GF-D8 (cell line): Measurements from ENCODE around the gene FBXW12.

ENCODE experiments used
- DNase-seq: peaks from one replicate; lab custom pipeline; 2025; lab: John Stamatoyannopoulos, UW

Gene FBXW12

DNA sequence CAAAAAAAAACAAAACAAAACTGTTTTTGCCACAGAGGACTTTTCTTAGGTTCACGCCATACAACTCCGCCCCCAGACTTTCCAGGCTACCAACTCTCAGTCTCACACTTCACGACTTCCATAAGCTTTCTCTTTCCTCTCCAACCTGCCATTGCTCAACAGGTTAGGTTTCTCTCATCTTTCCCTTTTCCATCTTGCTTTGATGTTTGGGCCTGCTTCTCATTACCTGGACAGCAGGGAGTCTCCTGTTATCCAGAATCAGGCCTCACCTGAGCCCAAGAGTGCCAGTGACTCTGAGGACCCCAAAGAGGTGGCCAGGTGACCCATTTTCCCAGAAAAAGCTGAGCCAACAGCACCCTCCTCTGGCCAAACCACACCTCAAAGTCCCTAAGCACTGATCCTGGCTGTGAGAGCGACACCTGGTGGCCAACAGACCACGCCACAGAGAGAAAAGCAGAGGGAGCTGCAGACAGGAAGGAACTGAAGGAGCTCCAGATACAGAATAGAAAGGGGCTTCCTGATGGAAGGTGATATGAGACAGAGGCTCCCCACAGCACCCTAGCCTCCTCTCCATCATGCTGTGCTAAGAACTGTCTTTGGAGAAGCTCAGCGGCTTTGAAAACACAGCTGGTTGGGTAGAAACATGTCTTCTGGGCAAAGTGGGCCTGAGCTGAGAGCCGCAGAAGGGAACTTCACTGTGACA is 63.9 kb downstream of the FBXW12 start:
- DNase-seq, result peak; percentile 43

DNA sequence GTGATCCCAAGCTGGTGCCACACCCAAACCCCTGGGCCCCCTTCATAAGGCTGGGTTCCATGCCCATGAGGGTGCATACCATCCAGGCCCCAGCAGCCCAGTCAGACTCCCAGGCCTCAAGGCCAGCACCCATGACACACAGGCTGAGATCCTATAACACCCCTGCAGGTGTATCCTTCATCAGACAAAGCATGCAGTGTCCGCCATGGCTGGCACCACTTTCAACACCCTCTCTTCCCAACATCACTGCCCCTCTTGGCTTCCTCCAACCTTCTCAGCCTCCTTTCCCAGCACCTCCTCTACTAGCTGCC is 64.4 kb downstream of the FBXW12 start:
- no peak for DNase-seq

DNA sequence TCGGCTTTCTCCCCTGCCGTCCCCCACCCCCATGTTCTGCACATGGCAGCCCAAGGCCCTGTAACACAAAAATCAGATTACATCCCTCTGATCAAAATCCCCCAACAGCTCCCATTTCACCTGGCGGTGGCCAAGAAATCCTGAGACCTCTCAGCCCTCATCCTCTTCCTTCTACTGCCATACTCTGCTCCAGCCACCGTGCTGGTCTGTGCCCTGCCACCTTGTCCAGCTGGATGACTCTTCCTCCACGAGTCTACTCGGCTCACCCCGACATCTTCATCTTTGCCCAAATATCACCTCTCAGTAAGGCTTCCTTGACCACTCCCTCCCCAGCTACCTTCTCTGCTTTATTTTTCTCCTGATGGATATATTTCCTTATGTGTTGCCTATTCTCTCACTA is 64.8 kb downstream of the FBXW12 start:
- DNase-seq, result no peak

DNA sequence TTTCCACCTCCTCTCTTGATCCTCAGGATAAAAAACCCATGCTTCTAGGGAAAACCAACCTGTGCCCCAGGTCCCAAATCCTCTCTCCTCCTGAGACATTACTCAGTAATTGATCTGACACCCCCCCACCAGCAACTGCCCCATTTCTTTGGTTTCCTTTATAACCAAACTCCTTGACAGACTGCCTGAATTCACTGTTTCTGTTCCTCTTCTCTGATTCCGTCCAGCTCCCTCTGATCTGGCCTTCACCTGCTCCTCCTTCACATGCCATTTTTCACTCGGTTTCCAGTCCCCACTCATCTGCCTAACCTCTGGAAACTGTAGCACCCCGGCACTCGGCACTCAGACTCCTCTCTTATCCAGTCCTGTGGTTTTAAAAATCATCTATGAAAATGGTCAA is 65.8 kb downstream of the FBXW12 start:
- no peak for DNase-seq

DNA sequence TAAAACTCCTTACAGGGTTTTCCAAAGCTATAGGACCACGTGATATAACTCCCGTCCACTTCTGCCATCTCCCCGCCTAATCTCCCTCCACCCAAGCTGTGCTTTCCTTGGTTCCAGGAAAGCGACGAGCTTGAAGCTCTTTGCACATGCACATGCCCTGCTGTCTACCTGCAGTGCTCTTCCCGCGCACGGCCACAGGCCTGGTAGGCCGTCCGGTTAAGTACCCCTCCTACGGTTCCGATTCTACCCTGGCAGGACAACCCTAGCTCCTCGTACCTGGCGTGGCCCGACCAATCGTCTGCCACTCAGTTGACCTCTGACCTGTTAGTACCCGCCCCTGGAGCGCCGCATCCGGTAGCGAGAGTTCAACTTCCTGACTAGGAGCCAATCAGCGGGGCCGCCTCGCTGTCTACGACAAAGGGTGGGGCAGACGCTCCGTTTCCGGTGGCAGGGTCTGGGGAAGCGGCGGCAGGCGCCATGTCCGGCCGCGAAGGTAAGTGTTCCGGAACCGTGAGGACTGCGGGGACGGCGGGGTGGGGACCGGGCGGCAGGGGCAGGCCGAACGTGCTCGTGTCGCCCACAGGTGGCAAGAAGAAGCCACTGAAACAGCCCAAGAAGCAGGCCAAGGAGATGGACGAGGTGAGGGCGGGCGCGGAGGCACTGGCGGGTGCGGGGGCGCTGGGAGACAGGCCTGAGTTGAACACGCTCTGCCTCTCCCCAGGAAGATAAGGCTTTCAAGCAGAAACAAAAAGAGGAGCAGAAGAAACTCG is 68.0 kb downstream of the FBXW12 start, which contains the start of the genes CCDC51 and TMA7:
Gene CCDC51, minus strand, starts transcription at position 300 of the 770 bp plus-strand sequence. CDS start 4,991 bp downstream, outside the sequence.
Gene TMA7, plus strand, starts transcription at position 438 of the 770 bp plus-strand sequence. Its CDS starts 40 bp downstream, at position 478.
- peak; percentile 93 for DNase-seq

DNA sequence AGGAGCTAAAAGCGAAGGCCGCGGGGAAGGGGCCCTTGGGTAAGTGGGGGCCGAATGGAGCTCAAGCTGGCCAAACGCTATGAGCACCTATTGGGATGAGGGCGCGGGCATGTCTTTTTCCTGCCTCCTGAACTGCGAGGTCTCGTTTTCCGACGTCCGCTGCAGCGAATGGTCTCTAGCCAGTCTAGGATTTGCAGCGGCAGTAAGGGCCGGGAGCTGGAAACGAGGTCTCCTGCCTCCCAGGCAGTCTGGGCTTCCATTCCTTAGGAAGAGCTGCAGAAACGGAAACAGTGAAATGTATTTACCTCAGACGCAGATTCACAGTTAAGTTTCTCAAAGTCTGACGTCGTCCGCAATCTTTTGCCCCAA is 68.6 kb downstream of the FBXW12 start:
- DNase-seq, result no peak

DNA sequence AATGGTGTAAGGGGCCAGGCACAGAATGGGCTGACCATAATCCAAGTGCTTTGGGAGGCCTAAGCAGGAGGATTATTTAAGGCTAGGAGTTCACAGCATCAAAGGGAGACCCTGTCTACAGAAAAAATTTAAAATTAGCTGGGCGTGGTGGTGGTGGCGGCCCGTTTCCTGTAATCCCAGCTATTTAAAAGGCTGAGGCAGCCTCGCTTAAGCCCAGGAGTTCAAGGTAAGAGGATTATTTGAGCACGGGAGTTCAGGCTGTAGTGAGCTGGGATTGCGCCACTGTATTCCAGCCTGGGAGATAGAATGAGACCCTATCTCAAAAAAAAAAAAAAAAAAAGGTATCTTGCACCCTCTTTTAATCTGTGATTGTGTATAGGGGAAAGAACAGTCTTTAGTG is 69.9 kb downstream of the FBXW12 start:
- DNase-seq, result no peak
